HG02885 (cell line): ENCODE measurements around the gene LRRC32.

Experiments used
- ATAC-seq: cut with Tn5 transposase; IDR thresholded peaks from one replicate; pipeline ENCODE4 v1.9.1; 2021; ENCODE audit warnings: mild to moderate bottlenecking; ENCODE audit not compliant: unreplicated experiment, poor library complexity

LRRC32 gene

GRCh38 chr11:76670485-76671236, at the start of gene LRRC32:
Gene LRRC32, minus strand, starts transcription at chr11:76670747. Its CDS starts 4,793 bp downstream, at chr11:76665954.
- no peak for ATAC-seq

GRCh38 chr11:76719686-76720085, 49.1 kb upstream of the LRRC32 start:
- ATAC-seq, result no peak

- ATAC-seq, result no peak
These were observed 48.7 kb upstream of the LRRC32 start for GRCh38 chr11:76719281-76719680.

GRCh38 chr11:76717816-76718215, 47.3 kb upstream of the LRRC32 start:
- no peak for ATAC-seq

- no peak for ATAC-seq
These were observed 46.8 kb upstream of the LRRC32 start for GRCh38 chr11:76717369-76717768.

GRCh38 chr11:76716268-76716667, 45.7 kb upstream of the LRRC32 start:
- no peak for ATAC-seq

GRCh38 chr11:76714493-76714892, 43.9 kb upstream of the LRRC32 start:
- no peak for ATAC-seq

GRCh38 chr11:76713499-76713898, 43.0 kb upstream of the LRRC32 start:
- ATAC-seq, result no peak

GRCh38 chr11:76712125-76712524, 41.6 kb upstream of the LRRC32 start:
- no peak for ATAC-seq

- ATAC-seq, result no peak
These were observed 39.2 kb upstream of the LRRC32 start for GRCh38 chr11:76709756-76710155.

GRCh38 chr11:76708972-76709660, 38.6 kb upstream of the LRRC32 start:
- no peak for ATAC-seq

GRCh38 chr11:76707293-76707825, 36.8 kb upstream of the LRRC32 start:
- no peak for ATAC-seq

- ATAC-seq, result no peak
These were observed 36.1 kb upstream of the LRRC32 start for GRCh38 chr11:76706667-76707066.

GRCh38 chr11:76705826-76706225, 35.3 kb upstream of the LRRC32 start:
- no peak for ATAC-seq

- ATAC-seq, result no peak
These were observed 33.8 kb upstream of the LRRC32 start for GRCh38 chr11:76704171-76704948.

- ATAC-seq, result no peak
These were observed 33.2 kb upstream of the LRRC32 start for GRCh38 chr11:76703707-76704106.

GRCh38 chr11:76702336-76703128, 32.0 kb upstream of the LRRC32 start:
- ATAC-seq, result no peak

- ATAC-seq, result no peak
These were observed 30.9 kb upstream of the LRRC32 start for GRCh38 chr11:76701294-76702040.
